ENCODE results near the gene TECTA.

The TECTA gene

GRCh38 chr11:121105481-121106195 is 4.6 kb downstream of the TECTA start:
- no peaks in the 10 kb centered on the region for H3K79me2 ChIP-seq (ENCODE audit: insufficient read depth, low read length)
- H4K20me1 ChIP-seq (ENCODE audit: insufficient read depth, low read length), result no peaks in the 10 kb centered on the region
- H2AFZ ChIP-seq (ENCODE audit: low read depth, low read length), result no peak overlapping the region
- no peak overlapping the region for H3K4me2 ChIP-seq (ENCODE audit: insufficient read depth, low read length)
- no peak for DNase-seq
- no peaks in the 10 kb centered on the region for H3K36me3 ChIP-seq (ENCODE audit: insufficient read depth, low read length)
- ATAC-seq (ENCODE audit: insufficient read depth, low read depth), result no peak
- no peaks in the 10 kb centered on the region for H3K9me3 ChIP-seq (ENCODE audit: insufficient read depth, low read length, severe bottlenecking)
- no peak overlapping the region for H3K27ac ChIP-seq (ENCODE audit: low read length)
- peaks cover 10% of the 10 kb centered on the region for H3K27me3 ChIP-seq (ENCODE audit: insufficient read depth, low read length, poor library complexity)
- TF ChIP-seq EZH2 (IDR thresholded peaks at IDR 0.05; ENCODE audit: borderline replicate concordance, low read depth, low read length, severe bottlenecking) (no peak), CTCF (IDR thresholded peaks at IDR 0.05; ENCODE audit: borderline replicate concordance, extremely low read depth, low read length, poor library complexity, severe bottlenecking) (no peak)
- no peak overlapping the region for H3K4me3 ChIP-seq (ENCODE audit: low read depth in 1 of 2, low read length in 2 of 2)
- no peaks in the 10 kb centered on the region for H3K4me1 ChIP-seq (ENCODE audit: insufficient read depth, low read length)
- no peak overlapping the region for H3K9ac ChIP-seq (ENCODE audit: low read depth, low read length)

GRCh38 chr11:121106812-121107211 is 5.8 kb downstream of the TECTA start:
- ATAC-seq (ENCODE audit: insufficient read depth, low read depth) (0 out of 3 replicates have a peak, but pooled peaks have one; percentile 24), DNase-seq (no peak)
- Histone ChIP-seq H3K4me3 (ENCODE audit: low read depth in 1 of 2, low read length in 2 of 2) (no peak overlapping the region), H3K27ac (ENCODE audit: low read length) (no peak overlapping the region), H3K9ac (ENCODE audit: low read depth, low read length) (no peak overlapping the region), H3K36me3 (ENCODE audit: insufficient read depth, low read length) (no peaks in the 10 kb centered on the region), H3K4me2 (ENCODE audit: insufficient read depth, low read length) (no peak overlapping the region), H3K79me2 (ENCODE audit: insufficient read depth, low read length) (no peaks in the 10 kb centered on the region), H3K27me3 (ENCODE audit: insufficient read depth, low read length, poor library complexity) (peaks cover 15% of the 10 kb centered on the region), H4K20me1 (ENCODE audit: insufficient read depth, low read length) (no peaks in the 10 kb centered on the region), H2AFZ (ENCODE audit: low read depth, low read length) (no peak overlapping the region), H3K9me3 (ENCODE audit: insufficient read depth, low read length, severe bottlenecking) (no peaks in the 10 kb centered on the region), H3K4me1 (ENCODE audit: insufficient read depth, low read length) (no peaks in the 10 kb centered on the region)
- TF ChIP-seq CTCF (IDR thresholded peaks at IDR 0.05; ENCODE audit: borderline replicate concordance, extremely low read depth, low read length, poor library complexity, severe bottlenecking) (no peak), EZH2 (IDR thresholded peaks at IDR 0.05; ENCODE audit: borderline replicate concordance, low read depth, low read length, severe bottlenecking) (no peak)

- ATAC-seq (ENCODE audit: insufficient read depth, low read depth), result no peak
- no peak for TF ChIP-seq EZH2 (IDR thresholded peaks at IDR 0.05; ENCODE audit: borderline replicate concordance, low read depth, low read length, severe bottlenecking)
- no peak for TF ChIP-seq CTCF (IDR thresholded peaks at IDR 0.05; ENCODE audit: borderline replicate concordance, extremely low read depth, low read length, poor library complexity, severe bottlenecking)
Observed at GRCh38 chr11:121108413-121108812, 7.4 kb downstream of the TECTA start.

More at GRCh38 chr11:121108413-121108812, 7.4 kb downstream of the TECTA start:
- H3K4me3 ChIP-seq (ENCODE audit: low read depth in 1 of 2, low read length in 2 of 2), result no peak overlapping the region
- H3K36me3 ChIP-seq (ENCODE audit: insufficient read depth, low read length), result no peaks in the 10 kb centered on the region
- H2AFZ ChIP-seq (ENCODE audit: low read depth, low read length), result no peak overlapping the region
- H4K20me1 ChIP-seq (ENCODE audit: insufficient read depth, low read length), result no peaks in the 10 kb centered on the region
- no peaks in the 10 kb centered on the region for H3K4me1 ChIP-seq (ENCODE audit: insufficient read depth, low read length)
- no peaks in the 10 kb centered on the region for H3K79me2 ChIP-seq (ENCODE audit: insufficient read depth, low read length)
- DNase-seq, result no peak
- H3K9me3 ChIP-seq (ENCODE audit: insufficient read depth, low read length, severe bottlenecking), result no peaks in the 10 kb centered on the region
- no peak overlapping the region for H3K9ac ChIP-seq (ENCODE audit: low read depth, low read length)
- peaks cover 19% of the 10 kb centered on the region for H3K27me3 ChIP-seq (ENCODE audit: insufficient read depth, low read length, poor library complexity)
- H3K27ac ChIP-seq (ENCODE audit: low read length), result no peak overlapping the region
- H3K4me2 ChIP-seq (ENCODE audit: insufficient read depth, low read length), result no peak overlapping the region
